Neutrophil (primary cell): ENCODE data around the gene PLEKHG3.

Experiments used
- H3K27ac ChIP-seq: fragments of 200-600 bp; sonication (generic); 2 replicates; pipeline ENCODE4 v1.5.1; 2016; ENCODE audit warnings: mild to moderate bottlenecking, moderate library complexity
- H3K27me3 ChIP-seq: fragments of 200-600 bp; sonication (generic); 2 replicates; pipeline ENCODE4 v1.6.0; 2016; ENCODE audit warnings: mild to moderate bottlenecking
- H3K36me3 ChIP-seq: fragments of 200-600 bp; sonication (generic); 2 replicates; pipeline ENCODE4 v1.5.1; 2017
- H3K4me1 ChIP-seq, 2 experiments: fragments of 200-600 bp in 1 of 2; sonication (generic) in 1 of 2; 1 replicate in 1 of 2; 2 replicates in 1 of 2; pipeline versions ENCODE4 v1.5.1 to v1.6.1; 2013 to 2016; ENCODE audit warnings: low read depth in 1 of 2, low read length in 1 of 2, mild to moderate bottlenecking in 1 of 2, moderate library complexity in 1 of 2; ENCODE audit not compliant: control insufficient read depth in 1 of 2, insufficient read depth in 1 of 2
- H3K4me3 ChIP-seq, 2 experiments: fragments of 200-600 bp in 1 of 2; sonication (generic) in 1 of 2; 1 replicate in 1 of 2; 2 replicates in 1 of 2; pipeline ENCODE4 v1.5.1; 2013 to 2016; ENCODE audit warnings: low read depth in 1 of 2, low read length in 1 of 2, mild to moderate bottlenecking in 1 of 2, moderate library complexity in 1 of 2
- H3K9me3 ChIP-seq: fragments of 200-600 bp; sonication (generic); 2 replicates; pipeline ENCODE4 v1.5.1; 2016
- CTCF ChIP-seq: fragments of 200-600 bp; sonication (generic); IDR thresholded peaks from 2 replicates; pipeline ENCODE4 v1.5.1; 2016; ENCODE audit warnings: antibody characterized with exemption

The PLEKHG3 gene

GRCh38 chr14:64761441-64762043, 57.3 kb downstream of the PLEKHG3 start:
- no peak overlapping the region for H3K27ac ChIP-seq
- no peaks in the 10 kb centered on the region for H3K36me3 ChIP-seq
- H3K9me3 ChIP-seq = no peaks in the 10 kb centered on the region
- no peak for TF ChIP-seq CTCF
- no peak overlapping the region for H3K4me3 ChIP-seq
- peaks cover 23 to 36% of the 10 kb centered on the region in 2 experiments for H3K4me1 ChIP-seq
- peaks cover 38% of the 10 kb centered on the region for H3K27me3 ChIP-seq

- no peaks in the 10 kb centered on the region for H3K9me3 ChIP-seq
- H3K4me1 ChIP-seq = peaks cover 15 to 29% of the 10 kb centered on the region in 2 experiments
- H3K4me3 ChIP-seq = no peak overlapping the region
- H3K27me3 ChIP-seq = peaks cover 38% of the 10 kb centered on the region
- H3K27ac ChIP-seq = no peak overlapping the region
- no peak for TF ChIP-seq CTCF
- H3K36me3 ChIP-seq = no peaks in the 10 kb centered on the region
These were observed 58.1 kb downstream of the PLEKHG3 start for GRCh38 chr14:64762044-64763034.

GRCh38 chr14:64763085-64763782, 59.0 kb downstream of the PLEKHG3 start:
- no peak overlapping the region for H3K27ac ChIP-seq
- peaks cover 38% of the 10 kb centered on the region for H3K27me3 ChIP-seq
- no peaks in the 10 kb centered on the region for H3K36me3 ChIP-seq
- H3K4me3 ChIP-seq = no peak overlapping the region
- H3K9me3 ChIP-seq = no peaks in the 10 kb centered on the region
- no peak for TF ChIP-seq CTCF
- peaks cover 14 to 29% of the 10 kb centered on the region in 2 experiments for H3K4me1 ChIP-seq

- no peaks in the 10 kb centered on the region for H3K9me3 ChIP-seq
- H3K27ac ChIP-seq = no peak overlapping the region
- no peaks in the 10 kb centered on the region for H3K36me3 ChIP-seq
- peaks cover 38% of the 10 kb centered on the region for H3K27me3 ChIP-seq
- TF ChIP-seq CTCF = no peak
- H3K4me3 ChIP-seq = peak overlapping the region; percentile 52 to 57
- H3K4me1 ChIP-seq = peaks cover 14 to 29% of the 10 kb centered on the region in 2 experiments
These were observed 59.8 kb downstream of the PLEKHG3 start for GRCh38 chr14:64763801-64764621.
